GM12878 (cell line): Measurements from ENCODE around the gene CCNI.

Source experiments
- ASH2L ChIP-seq: fragments of 300-600, 200-600 bp; sonication (generic); IDR thresholded peaks from 2 replicates; pipeline ENCODE4 v1.6.1; 2017; ENCODE audit warnings: low read depth, mild to moderate bottlenecking, borderline replicate concordance
- CEBPB ChIP-seq, 2 experiments: fragments of 150-350 bp in 1 of 2; IDR thresholded peaks; 2 replicates each; pipeline ENCODE4 v1.6.1; 2012 to 2014; ENCODE audit warnings: low read depth in 2 of 2, low read length in 2 of 2, borderline replicate concordance in 1 of 2, inconsistent platforms in 1 of 2
- POLR2AphosphoS5 ChIP-seq: IDR thresholded peaks from 2 replicates; pipeline ENCODE4 v1.6.1; 2011; ENCODE audit warnings: mild to moderate bottlenecking, low read length, inconsistent platforms
- RFX5 ChIP-seq: IDR thresholded peaks from 2 replicates; pipeline ENCODE4 v1.6.1; 2011; ENCODE audit warnings: low read depth, low read length, improper control_type of control experiment

DNA sequence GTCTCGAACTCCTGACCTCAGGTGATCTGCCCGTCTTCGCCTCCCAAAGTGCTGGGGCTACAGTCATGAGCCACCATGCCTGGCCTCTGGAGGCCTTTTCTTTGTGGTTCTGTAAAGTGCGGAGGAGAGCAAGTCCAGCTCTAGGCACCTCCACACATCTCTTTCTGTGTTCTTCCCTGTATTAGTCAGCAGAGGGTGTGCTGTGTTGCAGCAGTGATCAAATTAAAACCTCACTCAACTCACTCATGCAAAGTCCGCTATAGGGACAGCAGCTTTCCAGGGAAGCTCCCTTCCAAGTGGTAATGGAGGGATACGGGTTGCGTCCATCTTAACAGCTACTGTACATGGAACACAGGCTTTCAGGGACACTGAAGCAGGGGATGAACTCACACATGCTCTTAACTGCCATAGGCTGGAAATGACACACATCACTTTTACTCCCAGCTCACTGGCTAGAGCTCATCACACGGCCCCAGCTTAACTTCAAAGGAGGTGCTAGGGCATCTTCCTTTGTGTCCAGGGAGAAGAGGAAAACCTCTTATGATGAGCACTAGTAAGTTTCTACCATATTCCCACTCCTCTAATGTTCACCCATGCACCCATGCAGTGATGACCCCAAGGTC is 45.2 kb upstream of the CCNI start:
- TF ChIP-seq RFX5, result no peak
- no peak for TF ChIP-seq CEBPB (IDR thresholded peaks at IDR 0.05; ENCODE audit: borderline replicate concordance in 1 of 2, low read depth in 2 of 2, low read length in 2 of 2)
- TF ChIP-seq POLR2AphosphoS5, result no peak
- TF ChIP-seq ASH2L, result no peak
